Iris pigment epithelial cell (primary cell): ENCODE results near the gene ARPC2.
"Not testable (repeated sequence)": the region's sequence is repeated elsewhere in the genome, so short reads cannot be mapped to it uniquely, and the experiment has no call there.

ENCODE experiments used
- DNase-seq: peaks from one replicate; pipeline ENCODE4 v3.0.0-alpha.2; 2011; ENCODE audit warnings: low read depth

ARPC2 gene

DNA sequence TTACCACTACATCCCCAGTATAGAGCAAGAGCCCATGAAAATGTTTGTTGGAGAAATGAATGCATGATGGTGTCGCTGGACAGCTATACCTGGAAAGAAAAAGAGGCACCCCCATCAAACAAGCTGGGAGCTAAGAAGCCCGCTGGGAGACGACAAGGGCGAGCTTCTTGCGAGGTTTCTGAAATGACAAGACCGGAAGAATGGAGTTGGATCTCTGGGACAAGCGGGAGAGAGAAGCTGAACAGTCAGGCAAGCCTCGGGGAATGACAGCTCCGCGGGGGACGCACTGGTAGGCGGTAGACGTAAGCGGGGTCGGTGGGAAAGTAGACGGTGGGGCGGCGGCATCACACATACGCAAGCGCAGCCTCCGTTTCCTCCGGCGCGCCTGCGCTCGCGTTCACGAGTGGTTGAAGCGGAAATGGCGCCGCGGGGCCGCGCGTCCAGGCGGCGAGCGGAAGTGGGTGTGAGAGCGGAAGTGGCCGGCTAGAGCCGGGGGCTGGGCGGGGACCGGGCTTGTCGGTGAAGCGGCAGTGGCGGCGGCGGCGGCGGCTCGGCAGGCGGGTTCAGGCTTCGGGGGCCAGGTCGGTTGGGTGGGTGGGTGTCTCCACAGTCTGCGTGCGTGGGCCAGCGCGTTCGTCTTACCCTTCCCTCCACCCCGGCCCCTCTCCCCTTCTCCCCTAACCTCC lies at the start of gene ARPC2:
TSS of gene ARPC2 (plus strand) at position 516 of the 686 bp plus-strand sequence. CDS start 282 bp downstream, outside the sequence.
- peak; percentile 96 for DNase-seq

GRCh38 chr2:218168016-218168415 lies 49.0 kb upstream of the ARPC2 start:
- no peak for DNase-seq

DNA sequence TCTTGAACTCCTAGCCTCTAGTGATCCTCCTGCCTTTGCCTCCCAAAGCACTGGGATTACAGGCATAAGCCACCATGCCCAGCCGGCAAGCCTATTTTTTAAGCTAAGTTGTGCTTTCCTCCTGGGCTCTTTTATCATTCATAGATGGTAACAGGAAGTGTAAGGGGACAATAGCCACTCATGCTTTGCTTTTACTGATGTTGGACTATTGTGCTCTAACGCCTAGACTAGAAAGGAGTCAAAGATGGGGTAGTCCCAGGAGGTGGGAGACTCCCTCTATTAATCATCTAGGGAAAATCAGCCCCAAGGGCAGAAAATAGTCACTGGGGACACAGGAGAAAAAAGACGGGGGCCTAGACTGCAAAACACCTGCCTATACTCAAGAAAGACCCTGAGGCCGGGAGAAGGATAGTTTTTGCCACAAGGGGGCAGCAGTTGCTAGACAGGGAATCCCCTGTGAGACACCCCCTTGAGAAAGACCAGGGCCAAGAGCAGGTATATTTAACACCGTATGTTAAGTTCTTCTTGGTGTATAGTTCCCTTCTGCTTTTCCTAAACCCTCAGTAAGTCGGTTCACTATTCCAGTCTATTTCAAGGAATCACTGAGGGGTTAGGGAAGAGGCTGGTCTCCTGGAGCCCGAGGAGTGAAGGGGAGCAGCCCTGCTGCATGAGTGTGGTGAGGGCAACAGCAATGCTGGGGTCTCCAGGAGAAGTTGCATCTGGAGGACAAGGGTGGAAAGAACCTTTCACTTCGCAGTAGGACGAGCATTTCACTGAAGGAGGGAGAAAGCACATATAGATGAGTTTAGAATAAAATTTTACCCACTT lies 48.1 kb upstream of the ARPC2 start:
- peak; percentile 27 for DNase-seq

- no peak for DNase-seq
Measured at GRCh38 chr2:218169757-218170546, 47.0 kb upstream of the ARPC2 start.

GRCh38 chr2:218171744-218172143 lies 45.2 kb upstream of the ARPC2 start:
- not testable (repeated sequence) for DNase-seq

- no peak for DNase-seq
Measured at GRCh38 chr2:218172845-218173244, 44.1 kb upstream of the ARPC2 start.

- no peak for DNase-seq
Measured at GRCh38 chr2:218179782-218180181, 37.2 kb upstream of the ARPC2 start.

GRCh38 chr2:218180467-218181114 lies 36.4 kb upstream of the ARPC2 start:
- no peak for DNase-seq

DNA sequence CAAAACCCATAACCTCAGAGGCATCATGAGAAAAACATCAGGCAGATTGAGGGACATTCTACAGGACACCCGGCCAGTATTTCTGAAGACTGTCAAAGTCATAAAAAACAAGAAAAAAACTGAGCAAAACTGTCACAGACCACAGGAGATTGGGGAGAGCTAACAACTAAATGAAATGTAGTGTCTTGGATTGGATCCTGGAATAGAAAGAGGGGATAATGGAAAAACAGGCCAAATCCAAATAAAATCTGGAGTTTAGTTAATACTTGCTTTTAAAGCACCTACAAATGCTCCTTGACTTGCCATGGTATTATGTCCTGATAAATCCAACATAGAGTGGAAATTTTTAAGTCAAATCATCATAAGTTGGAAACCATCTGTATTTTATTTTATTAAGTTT lies 32.7 kb upstream of the ARPC2 start:
- DNase-seq: no peak

- DNase-seq: peak; percentile 67
Measured at GRCh38 chr2:218186355-218186766, 30.6 kb upstream of the ARPC2 start.

GRCh38 chr2:218186876-218187275 lies 30.1 kb upstream of the ARPC2 start:
- no peak for DNase-seq

DNA sequence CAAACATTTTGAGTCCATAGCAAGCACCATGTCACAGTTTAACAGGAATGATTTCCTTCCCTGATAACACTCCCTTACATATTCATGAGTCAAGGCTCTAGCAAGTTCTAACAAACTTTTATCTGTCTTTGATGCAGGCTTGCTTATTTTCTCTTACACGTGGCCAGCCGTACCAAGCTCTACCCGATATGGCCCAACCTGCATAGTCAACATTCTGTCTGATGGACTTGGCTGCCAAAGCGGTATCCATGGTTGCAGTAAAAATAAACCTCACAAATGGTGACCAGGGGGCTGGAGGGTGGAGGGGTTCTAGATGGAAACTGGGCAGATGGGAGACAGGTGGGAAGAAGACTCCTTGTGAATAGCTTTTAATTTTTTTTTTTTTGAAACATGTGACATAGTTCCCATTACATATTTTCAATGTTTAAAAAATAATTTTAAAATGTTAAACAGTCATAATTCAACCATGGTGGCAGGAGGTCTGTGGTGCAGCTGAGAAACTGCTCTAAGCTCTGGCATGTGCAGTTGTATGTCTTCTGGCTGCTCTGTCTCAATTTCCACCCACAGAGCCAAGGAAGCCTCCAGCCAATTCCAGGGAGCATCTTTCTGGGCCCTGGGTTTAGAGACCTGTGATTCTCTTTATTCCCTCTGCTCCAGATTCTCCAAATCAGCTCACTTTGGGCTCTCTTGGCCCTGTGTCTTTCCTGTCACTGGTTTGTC lies 29.5 kb upstream of the ARPC2 start:
- peak; percentile 23 for DNase-seq

GRCh38 chr2:218188528-218188927 lies 28.5 kb upstream of the ARPC2 start:
- DNase-seq: no peak

GRCh38 chr2:218192902-218193430 lies 24.0 kb upstream of the ARPC2 start:
- DNase-seq: no peak

GRCh38 chr2:218193701-218194100 lies 23.3 kb upstream of the ARPC2 start:
- no peak for DNase-seq

- peak; percentile 28 for DNase-seq
Measured at GRCh38 chr2:218194880-218195279, 22.1 kb upstream of the ARPC2 start.

DNA sequence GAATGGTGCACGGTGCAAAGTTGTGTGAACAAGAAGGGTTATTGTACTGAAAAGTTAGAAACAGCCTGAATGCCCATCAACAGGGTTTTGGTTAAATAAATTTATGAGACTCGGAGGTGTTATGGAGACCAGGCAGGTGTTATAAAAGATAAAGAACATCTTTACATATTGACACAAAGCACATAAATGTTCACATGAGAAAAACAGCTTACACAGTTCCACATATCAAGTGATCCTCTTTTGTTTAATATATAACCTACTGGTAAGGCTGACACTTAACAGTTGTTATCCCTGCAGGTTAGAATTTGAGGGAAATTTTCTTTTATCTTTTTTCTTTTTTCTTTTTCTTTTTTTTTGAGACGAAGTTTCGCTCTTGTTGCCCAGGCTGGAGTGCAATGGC lies 20.0 kb upstream of the ARPC2 start:
- DNase-seq: no peak

GRCh38 chr2:218202266-218202665 lies 14.7 kb upstream of the ARPC2 start:
- peak; percentile 69 for DNase-seq

DNA sequence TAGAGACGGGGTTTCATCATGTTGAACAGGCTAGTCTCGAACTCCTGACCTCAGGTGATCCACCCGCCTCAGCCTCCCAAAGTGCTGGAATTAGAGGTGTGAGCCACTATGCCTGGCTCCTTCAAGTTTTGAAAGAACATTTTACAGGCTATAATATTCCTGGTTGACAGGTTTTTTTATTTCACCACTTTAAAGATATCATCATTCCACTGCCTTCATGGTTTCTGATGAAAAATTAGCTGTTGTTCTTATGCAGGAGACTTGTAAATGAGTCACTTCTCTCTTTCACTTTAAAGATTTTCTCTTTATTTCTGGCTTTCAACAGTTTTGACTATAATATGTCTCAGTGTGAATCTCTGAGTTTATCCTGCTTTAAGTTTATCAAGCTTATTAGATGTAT lies 7.9 kb upstream of the ARPC2 start:
- DNase-seq: no peak

DNA sequence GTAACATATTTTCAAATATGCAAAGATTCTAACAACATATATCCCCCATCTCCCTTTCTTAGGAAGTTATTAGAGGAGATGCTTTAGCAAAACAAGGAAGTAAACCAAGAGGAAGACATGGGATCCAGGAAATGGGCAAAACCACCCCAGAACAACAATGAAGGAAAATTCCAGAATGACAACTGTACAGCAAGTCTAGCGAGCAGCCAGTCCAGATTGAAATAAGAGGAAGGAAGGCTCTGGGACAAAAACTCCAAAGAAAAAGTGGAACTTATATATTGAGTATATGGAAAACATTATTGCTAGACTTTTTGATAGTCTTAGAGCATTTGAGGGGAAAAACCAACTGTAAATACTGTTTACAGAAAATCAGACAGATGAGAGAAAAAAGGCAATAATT lies 2.9 kb upstream of the ARPC2 start:
- DNase-seq: no peak

GRCh38 chr2:218216336-218216673 lies 684 bp upstream of the ARPC2 start:
- no peak for DNase-seq
